HepG2 (cell line): ENCODE data around the gene STAT4. TPM values are rescaled to one million over a fixed set of nuclear protein-coding genes. Genes with fewer than 3 reads are reported as not detected.

Experiments
- ATAC-seq: fragments of 200-7000 bp; cut with Tn5 transposase; 3 replicates; pipeline ENCODE4 v1.9.1; 2020; ENCODE audit warnings: mild to moderate bottlenecking, moderate library complexity
- BruUV-seq: library from RNA; stranded (reverse); fragments of 400-500 nt; replicated peaks from 2 replicates; lab custom pipeline; 2021; lab: Mats Ljungman, UMichigan
- CTCF ChIA-PET: fragments of 300-600 bp; formaldehyde crosslinking; extraction: SDS; loops from one replicate; lab custom pipeline; 2021; ENCODE audit warnings: low total read pairs, inconsistent platforms, low intra/inter-chr PET ratio; lab: Yijun Ruan, JAX
- POLR2A ChIA-PET: fragments of 350-600 bp; sonication (Branson Sonifier 250); formaldehyde crosslinking; loops from one replicate; lab custom pipeline; 2020; ENCODE audit warnings: antibody characterized with exemption, inconsistent platforms; lab: Yijun Ruan, JAX
- DNase-seq: peaks from one replicate; pipeline ENCODE4 v3.0.0-alpha.2; 2015; ENCODE audit warnings: low spot score
- FAIRE-seq: peaks from 3 replicates; lab custom pipeline; 2011; peaks lifted over from hg19 to GRCh38; lab: Jason Lieb, UNC
- H2AFZ ChIP-seq: one replicate; pipeline ENCODE4 v1.6.1; 2011; ENCODE audit warnings: low read length, inconsistent platforms
- H3K27ac ChIP-seq: fragments of 300-600 bp; 3 replicates; pipeline ENCODE4 v1.8.0; 2011; ENCODE audit warnings: mixed run types, mild to moderate bottlenecking, mixed read lengths, low read length, inconsistent platforms; ENCODE audit not compliant: insufficient read depth; ENCODE audit errors: extremely low read length
- H3K27me3 ChIP-seq, 2 experiments: fragments of 200-600 bp in 1 of 2; 2 replicates in 1 of 2; 3 replicates in 1 of 2; pipeline versions ENCODE4 v1.6.0 to v1.8.0; 2011; ENCODE audit warnings: low read length in 2 of 2, mild to moderate bottlenecking in 2 of 2, moderate library complexity in 2 of 2, inconsistent platforms in 1 of 2; ENCODE audit not compliant: insufficient read depth in 2 of 2, control insufficient read depth in 1 of 2
- H3K36me3 ChIP-seq, 2 experiments: fragments of 200-600 bp in 1 of 2; replicated peaks in 1 of 2; 2 replicates in 1 of 2; 3 replicates in 1 of 2; pipeline versions ENCODE4 v1.5.1 to v1.8.0; 2011; ENCODE audit warnings: low read length in 2 of 2, inconsistent platforms in 1 of 2; ENCODE audit not compliant: insufficient read depth in 2 of 2, control insufficient read depth in 1 of 2
- H3K4me1 ChIP-seq: 2 replicates; pipeline ENCODE4 v1.5.1; 2012; ENCODE audit warnings: low read length, inconsistent platforms; ENCODE audit not compliant: insufficient read depth
- H3K4me2 ChIP-seq: 2 replicates; pipeline ENCODE4 v1.6.0; 2011; ENCODE audit warnings: low read depth, low read length, inconsistent platforms
- H3K4me3 ChIP-seq, 3 experiments: fragments of 200-600 bp in 1 of 3; sonication (generic), shearing (Covaris generic) in 1 of 3; replicated peaks in 1 of 3; 2 replicates each; pipeline ENCODE4 v1.5.1; 2011 to 2016; ENCODE audit warnings: low read length in 3 of 3, inconsistent platforms in 2 of 3, low read depth in 2 of 3, mild to moderate bottlenecking in 2 of 3, control low read depth in 1 of 3, mixed read lengths in 1 of 3; ENCODE audit not compliant: insufficient read depth in 1 of 3
- H3K79me2 ChIP-seq: one replicate; pipeline ENCODE4 v1.6.1; 2011; ENCODE audit warnings: low read length, inconsistent platforms; ENCODE audit not compliant: insufficient read depth
- H3K9ac ChIP-seq: 2 replicates; pipeline ENCODE4 v1.6.0; 2011; ENCODE audit warnings: mild to moderate bottlenecking, low read depth, low read length, inconsistent platforms; ENCODE audit not compliant: insufficient read depth
- H3K9me3 ChIP-seq: 2 replicates; pipeline ENCODE4 v1.5.1; 2012; ENCODE audit warnings: mild to moderate bottlenecking, low read length
- H4K20me1 ChIP-seq: 2 replicates; pipeline ENCODE4 v1.6.0; 2011; ENCODE audit warnings: inconsistent platforms, mild to moderate bottlenecking, low read length, moderate library complexity; ENCODE audit not compliant: insufficient read depth
- CREB1 ChIP-seq, 2 experiments: fragments of 450-650 bp in 1 of 2; IDR thresholded peaks; 2 replicates each; pipeline ENCODE4 v1.6.1; 2016 to 2017; ENCODE audit warnings: control low read depth in 1 of 2, mild to moderate bottlenecking in 1 of 2, missing compliant biosample characterization in 1 of 2, missing genetic modification characterization in 1 of 2
- E2F2 ChIP-seq: sonication (generic); formaldehyde crosslinking; IDR thresholded peaks from 2 replicates; pipeline ENCODE4 v1.4.0; 2020; ENCODE audit warnings: missing genetic modification reagents, borderline replicate concordance
- REST ChIP-seq, 2 experiments: IDR thresholded peaks; 2 replicates each; pipeline ENCODE4 v1.6.1; 2011 to 2012; ENCODE audit warnings: low read length in 2 of 2, borderline replicate concordance in 1 of 2, low read depth in 1 of 2, mild to moderate bottlenecking in 1 of 2, moderate library complexity in 1 of 2
- WGBS: methylation state at CpG from one replicate; pipeline ENCODE4 v1.1.6; 2017; ENCODE audit warnings: low lambda C conversion rate; 5-methylcytosine and 5-hydroxymethylcytosine counted together
- in situ Hi-C: cut with HindIII; loops from 2 replicates; pipeline ENCODE4 v1.10.0; 2017; ENCODE audit warnings: low pct_unique_long_range_greater_than_20kb; ENCODE audit not compliant: extremely low pct_ligation_motif_present
- intact Hi-C: fragments of 100-400 bp; cut with micrococcal nuclease; formaldehyde crosslinking; loops from one replicate; pipeline ENCODE4 v1.10.0; 2022; ENCODE audit not compliant: unreplicated experiment
- polyA plus RNA-seq, 8 experiments: library from polyadenylated mRNA; depleted of rRNA in 3 of 8; stranded (reverse) in 7 of 8; unstranded in 1 of 8; fragments of >200 nt; fragmentation: Illumina TruSeq in 4 of 8; extraction: Trizol in 4 of 8; gene quantifications; 2 replicates each; pipeline versions ENCODE4 v1.2.1 to v1.2.3, GENCODE V29; 2011 to 2016; ENCODE audit warnings: low read depth in 4 of 8, missing spikeins in 1 of 8, mixed read lengths in 1 of 8; ENCODE audit not compliant: insufficient read depth in 1 of 8
- total RNA-seq, 5 experiments: library from RNA; depleted of rRNA; stranded (reverse); fragments of >200 nt; fragmentation: Illumina TruSeq; extraction: Trizol; gene quantifications; 2 replicates each; pipeline ENCODE4 v1.2.3, GENCODE V29; 2016; ENCODE audit warnings: low read depth in 1 of 5

STAT4 gene
- total and polyA plus RNA-seq, 2 of the 13 experiments (the other 11 are each of a cell fraction or from before 2014, with no cell fraction given), result 0.37 TPM; not detected in 1

- no peak for TF ChIP-seq REST (IDR thresholded peaks at IDR 0.05; ENCODE audit: borderline replicate concordance in 1 of 2, low read depth in 1 of 2, low read length in 2 of 2)
These were observed 4.9 kb downstream of the STAT4 start (continued) for GRCh38 chr2:191145769-191146471.

GRCh38 chr2:191144217-191144616 is 6.6 kb downstream of the STAT4 start:
- in situ Hi-C loops, result no loop called here
- DNase-seq (no peak), ATAC-seq (no peak), FAIRE-seq (no peak)
- TF ChIP-seq E2F2 (CRISPR knock-in tag) (no peak), CREB1 (IDR thresholded peaks at IDR 0.05) (peak; percentile 76), CREB1 (CRISPR knock-in tag; IDR thresholded peaks at IDR 0.05) (no peak)
- H3K4me1 ChIP-seq, result no peaks in the 10 kb centered on the region
- H4K20me1 ChIP-seq, result no peaks in the 10 kb centered on the region
- no peak overlapping the region for H2AFZ ChIP-seq
- peaks cover 0 to 6% of the 10 kb centered on the region in 2 experiments; a peak in 2 of 5 replicates for H3K27me3 ChIP-seq
- H3K9ac ChIP-seq, result no peak overlapping the region
- WGBS, result 7% methylated on average over 4 of the region's 4 CpGs
- no peaks in the 10 kb centered on the region for H3K9me3 ChIP-seq
- BruUV-seq, result no TSS peak
- H3K4me3 ChIP-seq, result no peak overlapping the region
- H3K4me2 ChIP-seq, result no peak overlapping the region
- ChIA-PET POLR2A (no interaction called here), CTCF (no interaction called here)
- intact Hi-C loops, result no loop called here
- H3K79me2 ChIP-seq, result no peaks in the 10 kb centered on the region
- no peaks in the 10 kb centered on the region for H3K36me3 ChIP-seq
- no peak overlapping the region for H3K27ac ChIP-seq
